SK-N-SH (cell line): ENCODE measurements around the gene CTXN3. TPM values are rescaled to one million over a fixed set of nuclear protein-coding genes. Genes with fewer than 3 reads are reported as not detected.

Source experiments
- CTCF ChIA-PET: fragments of 300-600, 350-600 bp; formaldehyde crosslinking; extraction: SDS; loops from one replicate; lab custom pipeline; 2021; lab: Yijun Ruan, JAX
- POLR2A ChIA-PET: fragments of 350-600 bp; sonication (Branson Sonifier 250); formaldehyde crosslinking; extraction: SDS; loops from one replicate; lab custom pipeline; 2020; ENCODE audit warnings: antibody characterized with exemption, inconsistent platforms; lab: Yijun Ruan, JAX
- DNase-seq: peaks from one replicate; pipeline ENCODE4 v3.0.0; 2012
- H2AFZ ChIP-seq: fragments of 200-600 bp; sonication (generic); 2 replicates; pipeline ENCODE4 v1.8.1; 2016; ENCODE audit warnings: antibody characterized with exemption, mild to moderate bottlenecking, low read depth
- H3F3A ChIP-seq: fragments of 200-600 bp; sonication (generic); replicated peaks from 2 replicates; pipeline ENCODE3; 2016; ENCODE audit warnings: antibody characterized with exemption, mild to moderate bottlenecking; ENCODE audit not compliant: insufficient read depth
- H3K27ac ChIP-seq, 2 experiments: fragments of 200-500 bp in 1 of 2; fragments of 200-600 bp in 1 of 2; sonication (Bioruptor generic) in 1 of 2; sonication (generic), shearing (Covaris generic) in 1 of 2; 2 replicates each; pipeline versions ENCODE4 v1.5.1 to v1.6.1; 2014 to 2016; ENCODE audit warnings: low read depth in 2 of 2, inconsistent platforms in 1 of 2, low read length in 1 of 2, mild to moderate bottlenecking in 1 of 2, mixed read lengths in 1 of 2
- H3K27me3 ChIP-seq: fragments of 200-600 bp; sonication (generic), shearing (Covaris generic); 2 replicates; pipeline ENCODE4 v1.6.1; 2016; ENCODE audit warnings: mixed run types; ENCODE audit not compliant: insufficient read depth
- H3K36me3 ChIP-seq, 2 experiments: fragments of 200-500 bp in 1 of 2; fragments of 200-600 bp in 1 of 2; sonication (Bioruptor generic) in 1 of 2; sonication (generic) in 1 of 2; replicated peaks in 1 of 2; 2 replicates each; pipeline versions ENCODE3 to v1.5.1; 2014 to 2016; ENCODE audit warnings: low read length in 1 of 2, mild to moderate bottlenecking in 1 of 2; ENCODE audit not compliant: insufficient read depth in 2 of 2, control insufficient read depth in 1 of 2
- H3K4me1 ChIP-seq, 2 experiments: fragments of 200-500 bp in 1 of 2; fragments of 200-600 bp in 1 of 2; sonication (Bioruptor generic) in 1 of 2; sonication (generic), shearing (Covaris generic) in 1 of 2; 2 replicates each; pipeline versions ENCODE4 v1.5.1 to v1.6.1; 2014 to 2016; ENCODE audit warnings: low read depth in 1 of 2, low read length in 1 of 2, mixed run types in 1 of 2; ENCODE audit not compliant: insufficient read depth in 2 of 2, control insufficient read depth in 1 of 2
- H3K4me2 ChIP-seq: fragments of 200-600 bp; sonication (generic), shearing (Covaris generic); 2 replicates; pipeline ENCODE4 v1.6.1; 2017; ENCODE audit warnings: mixed run types
- H3K4me3 ChIP-seq, 2 experiments: fragments of 200-500 bp in 1 of 2; fragments of 200-600 bp in 1 of 2; sonication (Bioruptor generic) in 1 of 2; sonication (generic), shearing (Covaris generic) in 1 of 2; 2 replicates each; pipeline versions ENCODE4 v1.5.1 to v1.8.1; 2014 to 2016; ENCODE audit warnings: low read depth in 2 of 2, inconsistent platforms in 1 of 2, low read length in 1 of 2, mild to moderate bottlenecking in 1 of 2, mixed read lengths in 1 of 2, moderate library complexity in 1 of 2
- H3K79me2 ChIP-seq: fragments of 200-600 bp; sonication (generic); 2 replicates; pipeline ENCODE4 v1.8.1; 2017; ENCODE audit warnings: mild to moderate bottlenecking; ENCODE audit not compliant: insufficient read depth
- H3K9ac ChIP-seq: fragments of 200-600 bp; sonication (generic); 2 replicates; pipeline ENCODE4 v1.6.1; 2017; ENCODE audit warnings: mixed run types
- H3K9me2 ChIP-seq: fragments of 200-600 bp; sonication (generic); 2 replicates; pipeline ENCODE4 v1.6.1; 2017; ENCODE audit warnings: mixed run types
- H3K9me3 ChIP-seq: fragments of 200-600 bp; sonication (generic); 2 replicates; pipeline ENCODE4 v1.6.1; 2017; ENCODE audit warnings: mixed run types, mild to moderate bottlenecking, moderate library complexity
- H4K20me1 ChIP-seq: fragments of 200-600 bp; sonication (generic); 2 replicates; pipeline ENCODE4 v1.6.1; 2017; ENCODE audit warnings: mild to moderate bottlenecking, mixed run types; ENCODE audit not compliant: insufficient read depth
- CTCF ChIP-seq: fragments of 200-600 bp; sonication (generic); IDR thresholded peaks from 2 replicates; pipeline ENCODE4 v1.6.1; 2017; ENCODE audit warnings: antibody characterized with exemption, mild to moderate bottlenecking, moderate library complexity
- ELF1 ChIP-seq: IDR thresholded peaks from 2 replicates; pipeline ENCODE4 v1.4.0; 2012
- FOSL2 ChIP-seq: IDR thresholded peaks from 2 replicates; pipeline ENCODE4 v1.4.0; 2012; ENCODE audit warnings: low read depth, mild to moderate bottlenecking, moderate library complexity, borderline replicate concordance
- JUND ChIP-seq: IDR thresholded peaks from 2 replicates; pipeline ENCODE4 v1.4.0; 2012
- MAX ChIP-seq: IDR thresholded peaks from 2 replicates; pipeline ENCODE4 v1.4.0; 2012; ENCODE audit warnings: low read depth
- MEF2A ChIP-seq: IDR thresholded peaks from 2 replicates; pipeline ENCODE4 v1.4.0; 2012; ENCODE audit warnings: low read depth, borderline replicate concordance
- MXI1 ChIP-seq: IDR thresholded peaks from 2 replicates; pipeline ENCODE4 v1.6.1; 2012; ENCODE audit warnings: mild to moderate bottlenecking, low read depth, low read length, improper control_type of control experiment
- POLR2AphosphoS5 ChIP-seq: IDR thresholded peaks from 2 replicates; pipeline ENCODE4 v1.6.1; 2012; ENCODE audit warnings: low read depth, low read length
- RAD21 ChIP-seq: IDR thresholded peaks from 2 replicates; pipeline ENCODE4 v1.6.1; 2012; ENCODE audit warnings: mild to moderate bottlenecking, low read length
- RCOR1 ChIP-seq: fragments of 150-350 bp; IDR thresholded peaks from 2 replicates; pipeline ENCODE4 v1.6.1; 2017; ENCODE audit warnings: antibody characterized with exemption, low read length
- REST ChIP-seq: IDR thresholded peaks from 2 replicates; pipeline ENCODE4 v1.6.1; 2012; ENCODE audit warnings: mild to moderate bottlenecking, low read depth, low read length, moderate library complexity
- RFX5 ChIP-seq: IDR thresholded peaks from 2 replicates; pipeline ENCODE4 v1.6.1; 2012; ENCODE audit warnings: mild to moderate bottlenecking, improper control_type of control experiment, low read length
- SMC3 ChIP-seq: IDR thresholded peaks from 2 replicates; pipeline ENCODE4 v1.6.1; 2012; ENCODE audit warnings: low read depth, low read length, improper control_type of control experiment
- TCF12 ChIP-seq: IDR thresholded peaks from 2 replicates; pipeline ENCODE4 v1.4.0; 2012
- TEAD4 ChIP-seq: IDR thresholded peaks from 2 replicates; pipeline ENCODE4 v1.4.0; 2012; ENCODE audit warnings: mild to moderate bottlenecking, borderline replicate concordance; ENCODE audit not compliant: insufficient read depth
- YY1 ChIP-seq: IDR thresholded peaks from 2 replicates; pipeline ENCODE4 v1.4.0; 2012; ENCODE audit warnings: low read depth, mild to moderate bottlenecking
- ZBTB33 ChIP-seq: IDR thresholded peaks from 2 replicates; pipeline ENCODE4 v1.4.0; 2012; ENCODE audit warnings: low read depth, borderline replicate concordance
- WGBS: methylation state at CpG from one replicate; pipeline ENCODE4 v1.1.6; 2017; ENCODE audit warnings: low lambda C conversion rate; 5-methylcytosine and 5-hydroxymethylcytosine counted together
- polyA plus RNA-seq, 3 experiments: library from polyadenylated mRNA; depleted of rRNA; stranded (reverse); fragments of >200 nt; gene quantifications; 2 replicates each; pipeline ENCODE4 v1.2.3, GENCODE V29; 2012
- TF ChIP-seq, protein P1 (sequence below): IDR thresholded peaks from 2 replicates; pipeline ENCODE4 v1.4.0; 2012; ENCODE audit warnings: low read depth, borderline replicate concordance

Gene CTXN3
- polyA plus RNA-seq, 1 of the 3 experiments (the other 2 are of a cell fraction) = not detected

DNA sequence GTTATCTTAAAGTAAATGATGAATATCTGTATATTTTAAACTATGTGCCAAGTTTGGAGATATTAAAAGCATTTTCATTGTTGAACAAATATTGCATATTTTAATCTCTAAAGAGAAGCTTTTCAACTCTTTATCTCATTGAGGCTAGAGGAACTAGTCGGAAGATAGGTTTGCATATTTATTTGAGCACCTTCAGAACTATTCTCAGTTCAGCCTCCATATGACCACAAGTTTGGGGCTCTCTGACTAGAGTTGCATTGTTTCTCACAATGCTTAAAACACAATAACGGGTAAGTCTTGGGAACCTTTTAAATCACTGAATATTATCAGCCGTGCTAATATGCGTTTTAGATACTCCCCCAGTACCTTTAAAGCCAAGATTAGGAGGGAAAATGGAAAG lies 47.3 kb upstream of the CTXN3 start:
- Histone ChIP-seq H3K4me2 (no peak overlapping the region), H3K9me3 (no peaks in the 10 kb centered on the region), H3K9ac (no peak overlapping the region), H4K20me1 (no peaks in the 10 kb centered on the region), H3K9me2 (no peaks in the 10 kb centered on the region), H3F3A (no peaks in the 10 kb centered on the region), H3K79me2 (no peaks in the 10 kb centered on the region), H2AFZ (no peak overlapping the region), H3K36me3 (no peaks in the 10 kb centered on the region), H3K27ac (no peak overlapping the region), H3K4me3 (no peak overlapping the region), H3K27me3 (peaks cover 13% of the 10 kb centered on the region; the same call in 1 of the 2 replicates), H3K4me1 (no peaks in the 10 kb centered on the region)
- no peak for DNase-seq
- TF ChIP-seq ZBTB33 (no peak), SMC3 (no peak), YY1 (no peak), MXI1 (no peak), TCF12 (no peak)
- WGBS = 20% methylated on average over 4 of the region's 4 CpGs
- POLR2A ChIA-PET = no interaction called here
- CTCF ChIA-PET = no interaction called here

- Histone ChIP-seq H3K4me2 (no peak overlapping the region), H4K20me1 (no peaks in the 10 kb centered on the region), H3K9me3 (no peaks in the 10 kb centered on the region), H3K4me3 (no peak overlapping the region), H3K9me2 (no peaks in the 10 kb centered on the region), H3K36me3 (no peaks in the 10 kb centered on the region), H3K9ac (no peak overlapping the region), H3F3A (no peaks in the 10 kb centered on the region), H3K4me1 (no peaks in the 10 kb centered on the region), H3K27me3 (peaks cover 6% of the 10 kb centered on the region; the same call in 1 of the 2 replicates), H2AFZ (no peak overlapping the region), H3K27ac (no peak overlapping the region), H3K79me2 (no peaks in the 10 kb centered on the region)
- ChIA-PET POLR2A (no interaction called here), CTCF (no interaction called here)
- no peak for DNase-seq
- 84% methylated on average over 3 of the region's 3 CpGs for WGBS
- no peak for TF ChIP-seq REST
- TF ChIP-seq, protein P1, sequence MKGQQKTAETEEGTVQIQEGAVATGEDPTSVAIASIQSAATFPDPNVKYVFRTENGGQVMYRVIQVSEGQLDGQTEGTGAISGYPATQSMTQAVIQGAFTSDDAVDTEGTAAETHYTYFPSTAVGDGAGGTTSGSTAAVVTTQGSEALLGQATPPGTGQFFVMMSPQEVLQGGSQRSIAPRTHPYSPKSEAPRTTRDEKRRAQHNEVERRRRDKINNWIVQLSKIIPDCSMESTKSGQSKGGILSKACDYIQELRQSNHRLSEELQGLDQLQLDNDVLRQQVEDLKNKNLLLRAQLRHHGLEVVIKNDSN = no peak
- TF ChIP-seq MAX = no peak
- TF ChIP-seq POLR2AphosphoS5 = no peak
- TF ChIP-seq FOSL2 = no peak
- no peak for TF ChIP-seq RCOR1
- TF ChIP-seq RAD21 = no peak
- no peak for TF ChIP-seq RFX5
- TF ChIP-seq MXI1 = no peak
- no peak for TF ChIP-seq ELF1
- TF ChIP-seq ZBTB33 = no peak
- TF ChIP-seq JUND = no peak
- no peak for TF ChIP-seq MEF2A
- TF ChIP-seq TEAD4 = no peak
- no peak for TF ChIP-seq CTCF
Observed at GRCh38 chr5:127602481-127602880, 46.4 kb upstream of the CTXN3 start.
